T1000 (cell line): ENCODE results near the gene ZNF513.

Experiments
- DNase-seq: peaks from one replicate; lab custom pipeline; 2025; ENCODE audit warnings: mixed read lengths; lab: John Stamatoyannopoulos, UW

ZNF513 gene

GRCh38 chr2:27381577-27382181, 1.1 kb upstream of the ZNF513 start:
- no peak for DNase-seq

GRCh38 chr2:27379836-27380625, 503 bp downstream of the ZNF513 start:
- no peak for DNase-seq

- no peak for DNase-seq
Observed at GRCh38 chr2:27379383-27379835, 1.1 kb downstream of the ZNF513 start.

- DNase-seq: no peak
Observed at GRCh38 chr2:27378809-27379290, 1.7 kb downstream of the ZNF513 start.

GRCh38 chr2:27378096-27378808, 2.3 kb downstream of the ZNF513 start:
- DNase-seq: peak; percentile 4

- DNase-seq: no peak
Observed at GRCh38 chr2:27377618-27378095, 2.9 kb downstream of the ZNF513 start.

- no peak for DNase-seq
Observed at GRCh38 chr2:27376866-27377617, 3.5 kb downstream of the ZNF513 start.

- no peak for DNase-seq
Observed at GRCh38 chr2:27376151-27376865, 4.2 kb downstream of the ZNF513 start.

- DNase-seq: no peak
Observed at GRCh38 chr2:27375513-27376099, 4.9 kb downstream of the ZNF513 start.

GRCh38 chr2:27373567-27373966, 7.0 kb downstream of the ZNF513 start:
- DNase-seq: no peak

GRCh38 chr2:27372937-27373336, 7.6 kb downstream of the ZNF513 start:
- no peak for DNase-seq

GRCh38 chr2:27370816-27371620, 9.5 kb downstream of the ZNF513 start:
- no peak for DNase-seq

- DNase-seq: peak; percentile 98
Observed at GRCh38 chr2:27370026-27370815, 10.3 kb downstream of the ZNF513 start, which contains the start of the genes EIF2B4 and SNX17. Gene EIF2B4 (minus strand): TSS chr2:27370338. CDS start chr2:27370314, 24 bp downstream. Gene SNX17 (plus strand): TSS chr2:27370616. CDS start chr2:27370744, 128 bp downstream.

- no peak for DNase-seq
Observed at GRCh38 chr2:27369471-27370025, 11.0 kb downstream of the ZNF513 start.

GRCh38 chr2:27363933-27364332, 16.6 kb downstream of the ZNF513 start:
- no peak for DNase-seq

GRCh38 chr2:27362678-27363420, 17.7 kb downstream of the ZNF513 start:
- no peak for DNase-seq

- peak; percentile 97 for DNase-seq
Observed at GRCh38 chr2:27356382-27357181, 24.0 kb downstream of the ZNF513 start, which contains the start of gene GTF3C2. Gene GTF3C2 (minus strand): TSS chr2:27356764. CDS start chr2:27343554, 13,210 bp downstream.
